ENCODE data around the gene RFX1.
A peak's percentile ranks its signal among the peaks of the same experiment; 100 is the strongest.

The RFX1 gene

GRCh38 chr19:13938301-13939064 lies 67.6 kb downstream of the RFX1 start, which contains the start of gene PODNL1 (continued):
- TF ChIP-seq TSHZ2 (CRISPR knock-in tag; IDR thresholded peaks at IDR 0.05) (no peak), ARNTL (CRISPR knock-in tag; IDR thresholded peaks at IDR 0.05; ENCODE audit: borderline replicate concordance, low read depth) (no peak), ZFP3 (CRISPR knock-in tag; IDR thresholded peaks at IDR 0.05) (no peak), ISL1 (CRISPR knock-in tag; IDR thresholded peaks at IDR 0.05) (no peak), OSR1 (CRISPR knock-in tag; IDR thresholded peaks at IDR 0.05) (no peak), ZNF565 (CRISPR knock-in tag; conservative IDR thresholded peaks at IDR 0.05; ENCODE audit: low read depth) (no peak)
- TF ChIP-seq, protein P1, sequence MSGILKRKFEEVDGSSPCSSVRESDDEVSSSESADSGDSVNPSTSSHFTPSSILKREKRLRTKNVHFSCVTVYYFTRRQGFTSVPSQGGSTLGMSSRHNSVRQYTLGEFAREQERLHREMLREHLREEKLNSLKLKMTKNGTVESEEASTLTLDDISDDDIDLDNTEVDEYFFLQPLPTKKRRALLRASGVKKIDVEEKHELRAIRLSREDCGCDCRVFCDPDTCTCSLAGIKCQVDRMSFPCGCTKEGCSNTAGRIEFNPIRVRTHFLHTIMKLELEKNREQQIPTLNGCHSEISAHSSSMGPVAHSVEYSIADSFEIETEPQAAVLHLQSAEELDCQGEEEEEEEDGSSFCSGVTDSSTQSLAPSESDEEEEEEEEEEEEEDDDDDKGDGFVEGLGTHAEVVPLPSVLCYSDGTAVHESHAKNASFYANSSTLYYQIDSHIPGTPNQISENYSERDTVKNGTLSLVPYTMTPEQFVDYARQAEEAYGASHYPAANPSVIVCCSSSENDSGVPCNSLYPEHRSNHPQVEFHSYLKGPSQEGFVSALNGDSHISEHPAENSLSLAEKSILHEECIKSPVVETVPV (CRISPR knock-in tag; IDR thresholded peaks at IDR 0.05) = no peak

GRCh38 chr19:13937479-13938300 lies 68.4 kb downstream of the RFX1 start:
- TF ChIP-seq, protein P2, sequence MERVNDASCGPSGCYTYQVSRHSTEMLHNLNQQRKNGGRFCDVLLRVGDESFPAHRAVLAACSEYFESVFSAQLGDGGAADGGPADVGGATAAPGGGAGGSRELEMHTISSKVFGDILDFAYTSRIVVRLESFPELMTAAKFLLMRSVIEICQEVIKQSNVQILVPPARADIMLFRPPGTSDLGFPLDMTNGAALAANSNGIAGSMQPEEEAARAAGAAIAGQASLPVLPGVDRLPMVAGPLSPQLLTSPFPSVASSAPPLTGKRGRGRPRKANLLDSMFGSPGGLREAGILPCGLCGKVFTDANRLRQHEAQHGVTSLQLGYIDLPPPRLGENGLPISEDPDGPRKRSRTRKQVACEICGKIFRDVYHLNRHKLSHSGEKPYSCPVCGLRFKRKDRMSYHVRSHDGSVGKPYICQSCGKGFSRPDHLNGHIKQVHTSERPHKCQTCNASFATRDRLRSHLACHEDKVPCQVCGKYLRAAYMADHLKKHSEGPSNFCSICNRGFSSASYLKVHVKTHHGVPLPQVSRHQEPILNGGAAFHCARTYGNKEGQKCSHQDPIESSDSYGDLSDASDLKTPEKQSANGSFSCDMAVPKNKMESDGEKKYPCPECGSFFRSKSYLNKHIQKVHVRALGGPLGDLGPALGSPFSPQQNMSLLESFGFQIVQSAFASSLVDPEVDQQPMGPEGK (CRISPR knock-in tag; IDR thresholded peaks at IDR 0.05; ENCODE audit: borderline replicate concordance) = peak; percentile 27; the same call in 1 of the 2 replicates
- TF ChIP-seq, protein P3, sequence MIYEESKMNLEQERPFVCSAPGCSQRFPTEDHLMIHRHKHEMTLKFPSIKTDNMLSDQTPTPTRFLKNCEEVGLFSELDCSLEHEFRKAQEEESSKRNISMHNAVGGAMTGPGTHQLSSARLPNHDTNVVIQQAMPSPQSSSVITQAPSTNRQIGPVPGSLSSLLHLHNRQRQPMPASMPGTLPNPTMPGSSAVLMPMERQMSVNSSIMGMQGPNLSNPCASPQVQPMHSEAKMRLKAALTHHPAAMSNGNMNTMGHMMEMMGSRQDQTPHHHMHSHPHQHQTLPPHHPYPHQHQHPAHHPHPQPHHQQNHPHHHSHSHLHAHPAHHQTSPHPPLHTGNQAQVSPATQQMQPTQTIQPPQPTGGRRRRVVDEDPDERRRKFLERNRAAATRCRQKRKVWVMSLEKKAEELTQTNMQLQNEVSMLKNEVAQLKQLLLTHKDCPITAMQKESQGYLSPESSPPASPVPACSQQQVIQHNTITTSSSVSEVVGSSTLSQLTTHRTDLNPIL (CRISPR knock-in tag; IDR thresholded peaks at IDR 0.05; ENCODE audit: low read depth) = no peak

DNA sequence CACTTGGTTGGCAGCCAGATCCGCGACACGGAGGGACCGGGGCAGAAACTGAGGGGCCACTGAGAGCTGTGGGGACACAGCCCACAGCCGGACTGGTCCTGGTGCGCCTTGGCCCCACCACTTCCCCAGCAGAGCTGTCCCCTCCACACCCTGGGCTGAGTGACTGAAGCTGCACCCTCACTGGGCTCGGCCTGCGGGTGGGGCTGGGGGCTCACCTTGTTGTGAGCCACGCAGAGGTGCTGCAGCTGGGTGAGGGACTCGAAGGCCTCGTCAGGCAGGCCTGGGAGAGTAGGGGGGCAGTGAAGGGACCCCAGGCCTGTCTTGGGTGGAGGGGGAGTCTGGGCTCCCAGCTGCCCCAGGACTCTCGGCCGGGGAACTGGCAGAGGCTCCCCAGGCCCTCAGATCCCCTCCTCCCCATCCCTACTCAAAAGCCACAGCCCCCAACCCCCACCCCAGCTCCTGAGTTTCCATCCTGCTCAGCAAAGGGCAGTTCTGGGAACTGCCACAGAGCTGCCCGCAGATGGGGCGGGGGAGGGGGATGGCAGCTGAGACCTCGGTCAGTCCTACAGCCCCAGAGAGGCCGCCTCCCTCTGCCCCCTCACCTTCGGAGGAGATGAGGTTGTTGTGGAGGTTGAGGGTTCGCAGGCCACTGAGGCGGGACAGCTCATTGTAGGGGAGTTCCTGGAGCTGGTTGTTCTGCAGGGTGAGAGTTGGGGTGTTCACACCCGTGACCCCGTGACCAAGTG lies 70.2 kb downstream of the RFX1 start:
- TF ChIP-seq, protein P3 (CRISPR knock-in tag; IDR thresholded peaks at IDR 0.05; ENCODE audit: low read depth) = no peak
- TF ChIP-seq, protein P1 (CRISPR knock-in tag; IDR thresholded peaks at IDR 0.05) = no peak
- no peak for TF ChIP-seq BACH2 (CRISPR knock-in tag; IDR thresholded peaks at IDR 0.05; ENCODE audit: borderline replicate concordance)
- no peak for TF ChIP-seq TOX (CRISPR knock-in tag; IDR thresholded peaks at IDR 0.05; ENCODE audit: borderline replicate concordance)
- no peak for TF ChIP-seq PPARA (CRISPR knock-in tag; IDR thresholded peaks at IDR 0.05; ENCODE audit: borderline replicate concordance)
- TF ChIP-seq, protein P4, sequence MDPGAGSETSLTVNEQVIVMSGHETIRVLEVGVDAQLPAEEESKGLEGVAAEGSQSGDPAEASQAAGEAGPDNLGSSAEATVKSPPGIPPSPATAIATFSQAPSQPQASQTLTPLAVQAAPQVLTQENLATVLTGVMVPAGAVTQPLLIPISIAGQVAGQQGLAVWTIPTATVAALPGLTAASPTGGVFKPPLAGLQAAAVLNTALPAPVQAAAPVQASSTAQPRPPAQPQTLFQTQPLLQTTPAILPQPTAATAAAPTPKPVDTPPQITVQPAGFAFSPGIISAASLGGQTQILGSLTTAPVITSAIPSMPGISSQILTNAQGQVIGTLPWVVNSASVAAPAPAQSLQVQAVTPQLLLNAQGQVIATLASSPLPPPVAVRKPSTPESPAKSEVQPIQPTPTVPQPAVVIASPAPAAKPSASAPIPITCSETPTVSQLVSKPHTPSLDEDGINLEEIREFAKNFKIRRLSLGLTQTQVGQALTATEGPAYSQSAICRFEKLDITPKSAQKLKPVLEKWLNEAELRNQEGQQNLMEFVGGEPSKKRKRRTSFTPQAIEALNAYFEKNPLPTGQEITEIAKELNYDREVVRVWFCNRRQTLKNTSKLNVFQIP (CRISPR knock-in tag; IDR thresholded peaks at IDR 0.05; ENCODE audit: borderline replicate concordance, low read depth) = no peak
- no peak for TF ChIP-seq ZNF70 (CRISPR knock-in tag; IDR thresholded peaks at IDR 0.05)
- TF ChIP-seq SNAI2 (CRISPR knock-in tag; IDR thresholded peaks at IDR 0.05) = no peak
- no peak for TF ChIP-seq ZFP3 (CRISPR knock-in tag; IDR thresholded peaks at IDR 0.05)
- ATAC-seq = no peak

More at GRCh38 chr19:13937479-13938300, 68.4 kb downstream of the RFX1 start:
- peak; percentile 79 for ATAC-seq

Data from SK-N-SH treated with all-trans-retinoic acid at 6 μM for 48 hours (cell line).